ENCODE data around the gene COMMD4. TPM values are rescaled to one million over a fixed set of nuclear protein-coding genes. Genes with fewer than 3 reads are reported as not detected.

The COMMD4 gene
- total and polyA plus RNA-seq, 2 of the 4 experiments (the other 2 are of a cell fraction): 91.2 to 133 TPM

DNA sequence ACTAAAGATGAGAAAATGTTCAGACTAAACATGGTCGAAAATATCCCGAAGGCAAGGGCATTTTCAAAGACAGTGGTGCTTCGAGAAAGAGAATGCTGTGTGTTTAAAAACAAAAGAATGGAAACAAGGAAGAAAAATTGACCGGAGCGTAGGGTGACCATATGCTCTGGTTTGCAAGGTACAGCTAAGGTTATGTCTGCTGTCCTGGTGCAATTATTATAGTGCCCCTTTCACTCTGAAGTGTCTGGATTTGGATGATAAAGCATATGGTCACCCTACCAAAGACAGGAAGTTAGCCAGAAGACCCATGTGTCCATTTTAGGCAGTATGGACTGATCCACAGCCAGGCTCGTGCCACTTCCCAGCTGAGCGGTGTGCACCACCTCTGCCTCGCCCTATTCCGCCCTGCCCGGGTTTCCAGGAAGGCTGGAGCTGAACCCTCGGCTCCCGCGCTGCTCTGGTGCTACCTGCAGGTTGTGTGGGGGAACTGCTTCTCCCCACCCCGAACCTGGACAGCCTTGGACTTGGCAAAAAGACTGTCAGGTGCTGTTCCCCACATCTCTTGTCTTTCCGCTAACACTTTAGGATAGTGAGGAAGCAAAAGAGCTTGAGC, 28.0 kb upstream of the COMMD4 start:
- Histone ChIP-seq H2AFZ (replicated peaks; ENCODE audit: low read length, poor library complexity) (peak overlapping the region; percentile 14), H3K4ac (ENCODE audit: low read depth, low read length) (no peak overlapping the region), H3K36me3 (ENCODE audit: control insufficient read depth, insufficient read depth, low read length) (no peaks in the 10 kb centered on the region), H4K5ac (ENCODE audit: low read depth, low read length) (no peak overlapping the region), H3K27me3 (ENCODE audit: control insufficient read depth, insufficient read depth, low read length) (peaks cover 49% of the 10 kb centered on the region), H3K18ac (ENCODE audit: low read depth, low read length) (no peak overlapping the region), H2BK20ac (ENCODE audit: low read depth, low read length) (no peak overlapping the region), H3K27ac (ENCODE audit: insufficient read depth, low read length) (no peak overlapping the region), H2BK15ac (ENCODE audit: low read depth, low read length) (no peak overlapping the region), H2BK5ac (ENCODE audit: low read depth, low read length, poor library complexity, severe bottlenecking) (no peak overlapping the region), H4K8ac (ENCODE audit: low read depth in 2 of 2, low read length in 2 of 2) (no peak overlapping the region), H4K91ac (ENCODE audit: insufficient read depth, low read depth, low read length) (no peak overlapping the region), H2AK5ac (ENCODE audit: low read depth, low read length) (no peak overlapping the region), H2AK9ac (replicated peaks; ENCODE audit: low read depth, low read length, poor library complexity) (no peak overlapping the region), H3K9ac (ENCODE audit: low read depth, low read length) (no peak overlapping the region), H3K9me1 (ENCODE audit: insufficient read depth, low read length) (no peaks in the 10 kb centered on the region), H3K9me3 (ENCODE audit: control insufficient read depth, insufficient read depth, low read length) (no peaks in the 10 kb centered on the region), H3K79me1 (ENCODE audit: low read depth in 1 of 2, low read length in 2 of 2) (no peaks in the 10 kb centered on the region), H3K23ac (ENCODE audit: low read depth, low read length) (no peak overlapping the region), H3K56ac (ENCODE audit: extremely low read depth, insufficient read depth, low read length) (no peak overlapping the region), H4K20me1 (ENCODE audit: insufficient read depth, low read length) (no peaks in the 10 kb centered on the region), H3K4me2 (ENCODE audit: low read depth, low read length) (no peak overlapping the region), H3K4me1 (ENCODE audit: control insufficient read depth, insufficient read depth, low read length) (no peaks in the 10 kb centered on the region), H3K4me3 (ENCODE audit: insufficient read depth, low read depth, low read length) (no peak overlapping the region), H3K14ac (replicated peaks; ENCODE audit: low read depth, low read length) (no peak overlapping the region), H2BK120ac (ENCODE audit: low read depth, low read length) (no peak overlapping the region)
- in situ Hi-C loops (cut with MboI; ENCODE audit: low sequenced_read_pairs): no loop called here
- intact Hi-C loops (cut with micrococcal nuclease): loop anchor here (10.0 kb wide), 2 partner anchors 63 to 283 kb away; partner anchors contain the start of gene PPCDC
- no peak for TF ChIP-seq USF2 (IDR thresholded peaks at IDR 0.05; ENCODE audit: low read depth, low read length)
- peak; percentile 42 for TF ChIP-seq RAD21 (IDR thresholded peaks at IDR 0.05; ENCODE audit: low read length)
- TF ChIP-seq, protein P1, sequence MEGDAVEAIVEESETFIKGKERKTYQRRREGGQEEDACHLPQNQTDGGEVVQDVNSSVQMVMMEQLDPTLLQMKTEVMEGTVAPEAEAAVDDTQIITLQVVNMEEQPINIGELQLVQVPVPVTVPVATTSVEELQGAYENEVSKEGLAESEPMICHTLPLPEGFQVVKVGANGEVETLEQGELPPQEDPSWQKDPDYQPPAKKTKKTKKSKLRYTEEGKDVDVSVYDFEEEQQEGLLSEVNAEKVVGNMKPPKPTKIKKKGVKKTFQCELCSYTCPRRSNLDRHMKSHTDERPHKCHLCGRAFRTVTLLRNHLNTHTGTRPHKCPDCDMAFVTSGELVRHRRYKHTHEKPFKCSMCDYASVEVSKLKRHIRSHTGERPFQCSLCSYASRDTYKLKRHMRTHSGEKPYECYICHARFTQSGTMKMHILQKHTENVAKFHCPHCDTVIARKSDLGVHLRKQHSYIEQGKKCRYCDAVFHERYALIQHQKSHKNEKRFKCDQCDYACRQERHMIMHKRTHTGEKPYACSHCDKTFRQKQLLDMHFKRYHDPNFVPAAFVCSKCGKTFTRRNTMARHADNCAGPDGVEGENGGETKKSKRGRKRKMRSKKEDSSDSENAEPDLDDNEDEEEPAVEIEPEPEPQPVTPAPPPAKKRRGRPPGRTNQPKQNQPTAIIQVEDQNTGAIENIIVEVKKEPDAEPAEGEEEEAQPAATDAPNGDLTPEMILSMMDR (conservative IDR thresholded peaks at IDR 0.05; ENCODE audit: low read depth, low read length): 0 out of 2 replicates have a peak, but pooled peaks have one; percentile 20
- no TSS peak for BruUV-seq (replicated peaks)
- DNase-seq: no peak
- dilution Hi-C loops (cut with HindIII; ENCODE audit: low sequenced_read_pairs, unreplicated experiment): no loop called here
- ATAC-seq (ENCODE audit: low read depth): peak; percentile 63
- 15% methylated on average over 10 of the region's 15 CpGs; no CpG with 5 or more reads in 1 of the 2 experiments for WGBS, 2 experiments (ENCODE audit: extremely low coverage in 2 of 2, insufficient read length in 1 of 2)
- POLR2A ChIA-PET (ENCODE audit: unreplicated experiment): no interaction called here
- CTCF ChIA-PET: no interaction called here

All from IMR-90 (cell line).